A549 treated with AZD9567 at 1 μM for 4 hours (cell line): ENCODE measurements around the gene R3HDM4. TPM values are rescaled to one million over a fixed set of nuclear protein-coding genes. Genes with fewer than 3 reads are reported as not detected.

Experiments
- total RNA-seq: library from RNA; stranded (reverse); fragments of 200-300 nt; extraction: Qiagen RNA extraction; gene quantifications from 5 replicates; pipeline ENCODE4 v1.2.3, GENCODE V29; 2022; ENCODE audit not compliant: insufficient read depth

The R3HDM4 gene
- total RNA-seq, result 20.0 to 43.9 TPM (median 40.6 TPM) in 5 replicates

DNA sequence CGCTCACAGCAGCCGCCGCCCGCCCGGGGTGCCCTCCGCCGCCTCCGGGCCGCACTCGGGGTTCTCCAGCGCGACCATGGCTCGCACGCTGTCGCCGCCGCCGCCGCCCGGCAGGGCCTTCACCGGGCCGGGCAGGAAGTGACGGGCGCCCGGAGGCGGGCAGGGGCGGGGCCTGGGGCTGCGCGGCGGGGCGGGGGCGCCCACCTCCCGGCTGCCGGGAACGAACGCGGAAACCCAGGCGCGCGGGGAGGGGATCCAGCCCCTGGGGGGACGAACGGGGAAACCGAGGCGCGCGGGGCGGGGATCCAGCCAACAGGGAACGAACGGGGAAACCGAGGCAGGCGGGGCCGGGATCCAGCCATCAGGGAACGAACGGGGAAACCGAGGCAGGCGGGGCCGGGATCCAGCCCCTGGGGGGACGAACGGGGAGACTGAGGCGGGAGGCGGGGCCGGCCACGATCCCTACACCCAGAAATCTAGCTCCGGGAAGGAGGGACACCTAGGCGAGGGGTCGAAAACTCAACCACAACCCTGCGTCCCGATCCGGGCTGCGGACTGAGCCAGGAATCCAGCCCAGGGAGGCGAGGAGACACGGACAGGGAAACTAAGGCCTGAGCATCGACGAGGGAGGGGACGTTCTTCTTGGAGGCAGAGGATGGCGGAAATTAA, at the start of gene R3HDM4:
Gene R3HDM4 (minus strand): TSS at position 140 of the 669 bp plus-strand sequence. CDS start 62 bp downstream, at position 78.

DNA sequence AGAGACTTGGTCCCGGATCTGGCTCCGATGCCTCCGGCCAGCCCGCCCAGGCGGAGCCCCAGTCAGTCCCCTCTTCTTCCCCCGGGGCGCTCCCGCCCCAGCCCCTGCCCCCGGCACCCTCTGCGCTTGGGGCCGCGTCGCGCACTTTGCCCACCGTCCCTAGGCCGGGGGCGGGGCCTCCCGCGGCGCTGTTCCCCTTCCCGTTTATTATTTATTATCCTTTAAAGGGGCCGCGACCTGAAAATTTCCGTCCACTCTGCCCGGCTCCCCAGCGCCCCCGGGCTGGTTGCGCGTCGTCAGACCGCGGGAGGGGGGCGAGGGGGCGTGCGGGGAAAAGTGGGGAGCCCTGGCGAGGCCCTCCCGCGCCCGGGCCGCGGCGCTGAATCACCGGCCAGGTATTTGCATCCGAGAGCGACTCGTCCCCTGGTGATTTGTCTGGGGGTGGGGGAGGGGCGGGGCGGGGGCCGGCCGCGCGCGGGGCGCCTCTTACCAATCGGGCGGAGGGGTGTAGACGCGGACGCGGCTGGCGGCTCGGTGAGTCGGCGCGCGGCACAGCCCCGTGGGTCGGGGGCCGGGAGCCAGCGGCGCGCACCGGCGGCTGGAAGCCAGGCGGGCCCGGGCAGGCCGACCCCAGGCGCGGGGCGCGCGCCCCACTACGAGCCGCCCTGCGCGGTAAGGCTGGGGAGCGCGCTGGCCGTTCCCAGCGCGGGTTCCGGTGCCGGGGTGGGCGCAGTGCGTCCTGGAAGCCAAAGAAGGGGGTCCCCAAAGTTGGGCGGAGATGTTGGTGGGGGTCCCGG, 12.7 kb upstream of the R3HDM4 start, which contains the start of gene ARID3A:
Gene ARID3A (plus strand): TSS at position 510 of the 797 bp plus-strand sequence. CDS start 3,494 bp downstream, outside the sequence.

DNA sequence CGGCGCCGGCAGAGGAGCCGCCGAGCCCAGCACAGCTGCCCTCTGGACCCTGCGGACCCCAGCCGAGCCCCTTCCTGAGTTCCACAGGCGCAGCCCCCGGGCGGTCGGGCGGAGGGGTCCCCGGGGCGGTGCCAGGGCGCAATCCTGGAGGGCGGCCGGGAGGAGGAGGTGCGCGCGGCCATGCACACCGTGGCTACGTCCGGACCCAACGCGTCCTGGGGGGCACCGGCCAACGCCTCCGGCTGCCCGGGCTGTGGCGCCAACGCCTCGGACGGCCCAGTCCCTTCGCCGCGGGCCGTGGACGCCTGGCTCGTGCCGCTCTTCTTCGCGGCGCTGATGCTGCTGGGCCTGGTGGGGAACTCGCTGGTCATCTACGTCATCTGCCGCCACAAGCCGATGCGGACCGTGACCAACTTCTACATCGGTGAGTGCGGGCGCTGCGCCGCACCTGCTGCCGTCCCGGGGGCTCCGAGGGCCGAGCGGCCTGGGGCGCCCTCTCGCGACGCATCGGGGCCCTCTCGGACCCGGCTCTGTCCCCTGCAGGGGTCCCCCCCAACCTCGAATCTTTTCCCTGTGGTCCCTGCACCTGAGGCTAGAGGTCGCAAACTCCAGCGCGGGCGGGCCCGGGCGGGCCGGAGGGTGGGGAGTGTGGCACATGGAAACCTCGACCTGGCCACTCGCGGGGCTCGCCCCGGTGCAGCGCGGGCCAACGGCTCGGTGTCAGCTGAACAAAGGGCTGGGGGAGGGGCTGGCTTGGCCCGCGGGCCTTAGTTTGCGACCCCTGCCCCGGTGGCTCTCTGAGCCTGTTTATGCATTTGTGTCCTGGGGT, 4.5 kb upstream of the R3HDM4 start, which contains the start of gene KISS1R:
Gene KISS1R (plus strand): TSS at position 11 of the 829 bp plus-strand sequence. CDS start 170 bp downstream, at position 181.

DNA sequence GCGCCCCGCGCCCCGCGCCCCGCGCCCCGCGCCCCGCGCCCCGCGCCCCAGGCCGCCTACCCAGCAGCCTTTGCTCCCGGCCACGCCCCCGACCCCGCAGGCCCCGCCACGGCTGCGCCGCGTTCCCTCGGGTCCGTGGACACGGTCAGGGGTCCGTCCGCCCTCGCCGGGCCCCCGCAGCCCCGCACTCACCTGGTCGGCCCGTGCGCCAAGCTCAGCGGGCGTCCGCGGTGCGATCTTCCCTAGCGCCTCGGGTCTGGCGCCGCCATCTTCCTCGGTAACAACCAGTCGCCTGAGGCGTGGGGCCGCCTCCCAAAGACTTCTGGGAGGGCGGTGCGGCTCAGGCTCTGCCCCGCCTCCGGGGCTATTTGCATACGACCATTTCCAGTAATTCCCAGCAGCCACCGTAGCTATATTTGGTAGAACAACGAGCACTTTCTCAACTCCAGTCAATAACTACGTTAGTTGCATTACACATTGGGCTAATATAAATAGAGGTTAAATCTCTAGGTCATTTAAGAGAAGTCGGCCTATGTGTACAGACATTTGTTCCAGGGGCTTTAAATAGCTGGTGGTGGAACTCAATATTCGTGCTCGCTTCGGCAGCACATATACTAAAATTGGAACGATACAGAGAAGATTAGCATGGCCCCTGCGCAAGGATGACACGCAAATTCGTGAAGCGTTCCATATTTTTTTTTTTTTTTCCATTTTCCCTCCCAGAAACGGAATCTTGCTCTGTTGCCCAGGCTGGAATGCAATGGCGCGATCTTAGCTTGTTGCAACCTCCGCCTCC, 19.9 kb downstream of the R3HDM4 start, which contains the start of the genes MED16 and RNU6-9:
Gene MED16 (minus strand): TSS at position 294 of the 796 bp plus-strand sequence. CDS start 2,056 bp downstream, outside the sequence.
Gene RNU6-9 (plus strand): TSS at position 591 of the 796 bp plus-strand sequence.

DNA sequence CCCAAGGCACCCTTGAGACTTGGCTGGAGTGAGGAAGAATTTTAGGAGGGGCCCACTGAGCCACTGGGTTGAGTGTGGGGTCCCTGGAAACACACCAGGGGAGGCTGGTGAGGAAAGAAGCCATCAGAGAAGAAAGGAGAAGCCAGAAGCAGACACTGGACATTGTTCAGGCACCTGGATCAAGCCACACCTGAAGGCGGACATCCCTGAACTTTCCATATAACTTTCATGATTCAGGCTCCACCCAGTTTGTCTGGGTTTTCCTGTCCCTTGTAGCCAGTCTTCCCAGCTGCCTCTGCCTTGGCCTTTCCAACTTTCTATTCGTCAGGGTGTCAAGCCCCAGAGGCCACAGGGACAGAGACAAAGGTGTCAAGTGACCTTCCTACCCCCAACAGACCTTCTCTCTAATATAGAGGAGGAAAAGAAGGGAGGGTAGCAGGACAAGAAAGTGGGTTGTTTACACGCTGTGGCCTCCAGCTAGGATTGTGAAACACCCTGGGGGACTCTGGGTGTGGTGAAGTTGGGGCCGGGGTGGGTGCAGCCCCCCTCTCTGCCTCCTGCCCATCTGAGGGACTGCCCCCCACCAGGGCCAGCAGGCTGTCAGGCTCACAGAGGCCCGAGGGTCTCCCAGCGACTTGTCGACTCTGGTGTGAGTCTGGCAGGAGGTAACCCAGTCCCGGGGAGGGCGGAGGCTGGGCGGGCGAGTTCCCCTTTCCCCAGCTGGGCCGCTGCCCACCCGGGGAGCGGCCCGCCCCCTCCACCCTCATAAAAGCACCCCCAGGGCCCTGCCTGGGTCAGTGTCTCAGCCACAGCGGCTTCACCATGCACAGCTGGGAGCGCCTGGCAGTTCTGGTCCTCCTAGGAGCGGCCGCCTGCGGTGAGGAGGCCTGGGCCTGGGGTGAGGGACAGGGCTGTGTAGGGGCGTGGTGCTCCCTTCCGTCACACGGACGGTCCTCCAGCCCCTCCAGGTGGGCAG, 53.9 kb downstream of the R3HDM4 start, which contains the start of gene CFD:
Gene CFD (plus strand): TSS at position 797 of the 976 bp plus-strand sequence. CDS start 26 bp downstream, at position 823.

DNA sequence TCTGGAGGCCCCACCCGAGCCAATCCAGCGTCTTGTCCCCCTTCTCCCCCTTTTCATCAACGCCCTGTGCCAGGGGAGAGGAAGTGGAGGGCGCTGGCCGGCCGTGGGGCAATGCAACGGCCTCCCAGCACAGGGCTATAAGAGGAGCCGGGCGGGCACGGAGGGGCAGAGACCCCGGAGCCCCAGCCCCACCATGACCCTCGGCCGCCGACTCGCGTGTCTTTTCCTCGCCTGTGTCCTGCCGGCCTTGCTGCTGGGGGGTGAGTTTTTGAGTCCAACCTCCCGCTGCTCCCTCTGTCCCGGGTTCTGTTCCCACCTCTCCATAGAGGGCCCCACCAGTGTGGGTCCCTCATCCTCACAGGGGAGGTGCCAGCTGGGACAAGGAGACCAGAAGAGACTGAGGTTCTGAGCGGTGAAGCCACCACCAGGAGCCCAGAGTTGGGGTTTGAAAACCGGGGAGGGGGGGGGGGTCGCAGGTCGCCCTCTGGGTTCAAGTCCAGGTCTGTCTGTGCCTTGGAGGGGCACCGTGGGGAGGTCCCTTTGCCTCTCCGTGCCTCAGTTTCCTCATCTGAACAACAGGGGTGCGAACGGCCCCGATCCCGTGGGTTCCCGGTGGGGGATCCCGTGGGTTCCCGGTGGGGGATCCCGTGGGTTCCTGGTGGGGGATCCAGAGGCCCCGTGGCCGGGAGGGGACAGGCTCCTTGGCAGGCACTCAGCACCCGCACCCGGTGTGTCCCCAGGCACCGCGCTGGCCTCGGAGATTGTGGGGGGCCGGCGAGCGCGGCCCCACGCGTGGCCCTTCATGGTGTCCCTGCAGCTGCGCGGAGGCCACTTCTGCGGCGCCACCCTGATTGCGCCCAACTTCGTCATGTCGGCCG, 60.6 kb downstream of the R3HDM4 start, which contains the start of gene ELANE:
Gene ELANE (plus strand): TSS at position 168 of the 878 bp plus-strand sequence. CDS start 26 bp downstream, at position 194.

Other genes with a start within 250 kb of the R3HDM4 start
- 198 to 279 TPM (median 261 TPM) in 5 replicates for gene FSTL3, start 236.8 kb downstream of the R3HDM4 start, total RNA-seq
- 0.10 to 0.32 TPM (median 0.13 TPM) in 3 of 5 replicates, not detected in the others for gene PRSS57, start 217.8 kb downstream of the R3HDM4 start, total RNA-seq
- 6.7 to 14.2 TPM (median 12.8 TPM) in 5 replicates for gene PALM, start 204.3 kb downstream of the R3HDM4 start, total RNA-seq
- 63.4 to 77.5 TPM (median 76.5 TPM) in 5 replicates for gene MISP, start 162.1 kb downstream of the R3HDM4 start, total RNA-seq
- gene PTBP1, start 115.8 kb downstream of the R3HDM4 start, total RNA-seq, result 220 to 256 TPM (median 229 TPM) in 5 replicates
- 2.9 to 4.8 TPM (median 4.2 TPM) in 5 replicates for gene PLPPR3, start 91.3 kb downstream of the R3HDM4 start, total RNA-seq
- gene AZU1, start 85.4 kb downstream of the R3HDM4 start, total RNA-seq, result 0.22 to 0.41 TPM (median 0.27 TPM) in 4 of 5 replicates, not detected in the other
- gene PRTN3, start 72.2 kb downstream of the R3HDM4 start, total RNA-seq, result 0.20 to 0.55 TPM (median 0.32 TPM) in 4 of 5 replicates, not detected in the other
- gene ELANE, start 60.9 kb downstream of the R3HDM4 start, total RNA-seq, result 0.09 to 0.18 TPM (median 0.12 TPM) in 4 of 5 replicates, not detected in the other
- gene CFD, start 53.6 kb downstream of the R3HDM4 start, total RNA-seq, result 19.2 to 25.8 TPM (median 23.5 TPM) in 5 replicates
- gene MED16, start 20.0 kb downstream of the R3HDM4 start, total RNA-seq, result 16.3 to 22.4 TPM (median 19.0 TPM) in 5 replicates
- not detected in 5 replicates for gene RNU6-9, start 19.7 kb downstream of the R3HDM4 start, total RNA-seq
- gene KISS1R, start 4.1 kb upstream of the R3HDM4 start, total RNA-seq, result 0.28 to 0.65 TPM (median 0.43 TPM) in 4 of 5 replicates, not detected in the other
- 3.2 to 5.1 TPM (median 3.9 TPM) in 5 replicates for gene ARID3A, start 12.8 kb upstream of the R3HDM4 start, total RNA-seq
- 45.2 to 72.8 TPM (median 66.3 TPM) in 5 replicates for gene WDR18, start 71.1 kb upstream of the R3HDM4 start, total RNA-seq
- 2.0 to 3.7 TPM (median 3.3 TPM) in 4 of 5 replicates, not detected in the other for gene GRIN3B, start 87.2 kb upstream of the R3HDM4 start, total RNA-seq
- 81.7 to 126 TPM (median 123 TPM) in 5 replicates for gene TMEM259, start 107.9 kb upstream of the R3HDM4 start, total RNA-seq
- gene RNU6-2, start 108.3 kb upstream of the R3HDM4 start, total RNA-seq, result not detected in 5 replicates
- gene CNN2, start 113.4 kb upstream of the R3HDM4 start, total RNA-seq, result 59.2 to 96.5 TPM (median 67.0 TPM) in 5 replicates
- gene ABCA7, start 126.9 kb upstream of the R3HDM4 start, total RNA-seq, result 11.2 to 16.3 TPM (median 13.7 TPM) in 5 replicates
- 2.6 to 3.2 TPM (median 2.9 TPM) in 5 replicates for gene ARHGAP45, start 153.9 kb upstream of the R3HDM4 start, total RNA-seq
- 209 to 249 TPM (median 237 TPM) in 5 replicates for gene POLR2E, start 182.2 kb upstream of the R3HDM4 start, total RNA-seq
- gene GPX4, start 190.8 kb upstream of the R3HDM4 start, total RNA-seq, result 423 to 497 TPM (median 483 TPM) in 5 replicates